Activated B cell treated with CpG ODN at 0.5 μM for 24 hours (primary cell): ENCODE results near the gene ZCCHC17. TPM values are rescaled to one million over a fixed set of nuclear protein-coding genes. Genes with fewer than 3 reads are reported as not detected.
A peak's percentile ranks its signal among the peaks of the same experiment; 100 is the strongest.

ENCODE experiments used
- ATAC-seq: fragments of 200-7000 bp; cut with Tn5 transposase; one replicate; pipeline ENCODE4 v1.10.0; 2021; ENCODE audit warnings: low read depth, mild to moderate bottlenecking, moderate library complexity
- CTCF ChIA-PET: fragments of 350-600 bp; sonication (Branson Sonifier 250); formaldehyde crosslinking; loops from one replicate; lab custom pipeline; 2021; ENCODE audit warnings: antibody characterized with exemption; lab: Charles Lee
- POLR2A ChIA-PET: fragments of 350-600 bp; sonication (Branson Sonifier 250); formaldehyde crosslinking; loops from one replicate; lab custom pipeline; 2021; ENCODE audit warnings: antibody characterized with exemption; lab: Charles Lee
- DNase-seq: peaks from one replicate; pipeline ENCODE4 v3.0.0; 2022
- H3K27ac Mint-ChIP-seq: one replicate; pipeline ENCODE4 v1.8.0; 2020; ENCODE audit warnings: mixed read lengths
- H3K27me3 Mint-ChIP-seq: one replicate; pipeline ENCODE4 v1.8.0; 2021; ENCODE audit warnings: mixed read lengths
- H3K36me3 Mint-ChIP-seq: one replicate; pipeline ENCODE4 v1.8.0; 2021; ENCODE audit warnings: low read depth, mixed read lengths
- H3K4me1 Mint-ChIP-seq: one replicate; pipeline ENCODE4 v1.8.0; 2021; ENCODE audit warnings: mixed read lengths
- H3K4me3 Mint-ChIP-seq: one replicate; pipeline ENCODE4 v1.8.0; 2020; ENCODE audit warnings: mild to moderate bottlenecking, mixed read lengths
- H3K9me3 Mint-ChIP-seq: one replicate; pipeline ENCODE4 v1.8.0; 2020; ENCODE audit warnings: mixed read lengths
- CTCF ChIP-seq: fragments of 200-600 bp; IDR thresholded peaks from one replicate; pipeline ENCODE4 v1.8.0; 2022; ENCODE audit warnings: antibody characterized with exemption, mild to moderate bottlenecking
- intact Hi-C: fragments of 100-400 bp; cut with micrococcal nuclease; formaldehyde crosslinking; loops from one replicate; pipeline ENCODE4 v1.15.1; 2024
- total RNA-seq: library from RNA; stranded (reverse); gene quantifications from 2 replicates; pipeline ENCODE4 v1.2.3, GENCODE V29; 2022

The ZCCHC17 gene
- 19.5 and 19.9 TPM in 2 replicates for total RNA-seq

DNA sequence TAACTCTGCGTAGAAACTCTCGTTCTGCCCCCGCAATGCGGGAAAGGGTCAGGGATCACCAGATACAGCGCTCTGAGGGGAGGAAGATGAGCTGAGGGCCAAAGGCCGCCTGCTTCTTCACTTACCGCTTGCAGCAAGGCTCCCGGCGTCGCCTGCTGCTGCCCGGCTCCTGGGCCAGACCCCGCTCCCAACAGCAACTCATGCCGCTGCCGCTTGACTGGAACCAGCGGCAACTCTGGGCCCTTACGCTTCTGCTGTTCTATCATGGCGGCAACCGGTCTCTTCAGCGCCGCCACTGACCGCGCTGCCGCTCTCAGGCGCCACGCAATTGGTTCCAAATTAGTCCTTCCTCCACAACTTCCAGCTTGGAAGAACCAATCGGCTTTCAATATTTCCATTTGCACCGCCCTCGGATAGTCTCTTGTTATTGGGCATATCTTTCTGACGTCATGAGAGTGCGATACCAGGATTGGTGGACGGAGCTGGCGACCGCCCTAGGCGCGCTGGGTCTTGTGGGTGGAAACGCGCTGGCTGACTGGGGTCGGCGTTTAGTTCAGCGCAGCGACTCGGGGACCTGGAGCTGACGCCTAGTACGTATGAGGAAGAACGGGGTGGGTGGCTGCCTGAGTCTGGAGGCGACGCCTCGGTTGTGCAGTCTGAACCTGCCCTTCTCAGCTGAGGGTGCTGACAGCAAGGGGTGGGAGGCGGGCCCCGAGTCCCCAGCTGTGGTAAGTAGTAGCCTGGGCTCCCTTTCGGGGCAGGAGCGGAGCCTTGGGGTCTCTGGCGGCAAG lies at the start of gene ZCCHC17, which contains the start of gene SNRNP40:
TSS of gene ZCCHC17 (plus strand) at position 547 of the 791 bp plus-strand sequence. CDS start 13,067 bp downstream, outside the sequence.
TSS of gene SNRNP40 (minus strand) at position 303 of the 791 bp plus-strand sequence. CDS start at position 266, 37 bp downstream.
- Mint-ChIP-seq H3K27ac (no peak within 1 kb of the TSS), H3K4me1 (peaks cover 13% of the 10 kb centered on the region), H3K4me3 (no peak within 1 kb of the TSS), H3K27me3 (no peaks in the 10 kb centered on the region), H3K9me3 (no peaks in the 10 kb centered on the region), H3K36me3 (peaks cover 18% of the 10 kb centered on the region)
- CTCF ChIA-PET, result interaction anchor here (0.7 to 0.8 kb wide), 2 partner anchors 22 to 113 kb away, joined by 3 read pairs; no protein-coding TSS in a partner anchor
- ATAC-seq (peak; percentile 96), DNase-seq (peak; percentile 79)
- intact Hi-C loops, result loop anchor here (2.0 to 5.0 kb wide), 6 partner anchors 126 to 1686 kb away; partner anchors contain the start of genes PUM1, RBBP4, S100PBP and YARS1
- POLR2A ChIA-PET, result interaction anchor here (0.5 to 1.4 kb wide), 15 partner anchors 9 to 1623 kb away, joined by 3 to 8 read pairs (median 4); partner anchors contain the start of genes FABP3, HDAC1, PEF1 and RBBP4
- no peak for TF ChIP-seq CTCF

GRCh38 chr1:31248276-31248675 lies 48.6 kb upstream of the ZCCHC17 start:
- H3K4me3 Mint-ChIP-seq, result no peak overlapping the region
- ChIA-PET CTCF (no interaction called here), POLR2A (no interaction called here)
- no peaks in the 10 kb centered on the region for H3K9me3 Mint-ChIP-seq
- peaks cover 3% of the 10 kb centered on the region for H3K27me3 Mint-ChIP-seq
- no peaks in the 10 kb centered on the region for H3K4me1 Mint-ChIP-seq
- intact Hi-C loops, result no loop called here
- no peak for DNase-seq
- ATAC-seq, result no peak
- TF ChIP-seq CTCF, result no peak
- H3K36me3 Mint-ChIP-seq, result no peaks in the 10 kb centered on the region
- H3K27ac Mint-ChIP-seq, result no peak overlapping the region

DNA sequence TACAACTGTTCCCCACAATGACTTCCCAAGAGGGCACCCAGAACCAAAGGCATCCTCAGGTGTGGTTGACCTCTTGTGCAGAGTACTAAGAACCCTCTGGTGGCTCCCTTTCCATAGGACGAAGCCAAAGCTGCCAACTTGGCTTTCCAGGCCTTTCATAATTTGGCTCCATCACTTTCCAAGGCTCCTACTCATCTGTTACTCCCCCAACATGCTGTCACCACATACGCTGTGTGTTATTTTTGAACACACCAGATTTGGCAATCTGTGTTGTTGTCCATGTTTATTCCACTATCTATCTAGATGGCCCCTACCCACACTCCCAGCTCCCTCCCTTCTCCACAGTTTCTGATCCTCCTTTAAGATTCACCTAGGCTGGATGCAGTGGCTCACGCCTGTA lies 47.0 kb upstream of the ZCCHC17 start:
- ChIA-PET POLR2A (no interaction called here), CTCF (no interaction called here)
- H3K9me3 Mint-ChIP-seq, result no peaks in the 10 kb centered on the region
- H3K4me3 Mint-ChIP-seq, result no peak overlapping the region
- ATAC-seq, result no peak
- no peak for TF ChIP-seq CTCF
- H3K36me3 Mint-ChIP-seq, result no peaks in the 10 kb centered on the region
- no peak for DNase-seq
- H3K27ac Mint-ChIP-seq, result no peak overlapping the region
- intact Hi-C loops, result no loop called here
- H3K4me1 Mint-ChIP-seq, result no peaks in the 10 kb centered on the region
- no peaks in the 10 kb centered on the region for H3K27me3 Mint-ChIP-seq

DNA sequence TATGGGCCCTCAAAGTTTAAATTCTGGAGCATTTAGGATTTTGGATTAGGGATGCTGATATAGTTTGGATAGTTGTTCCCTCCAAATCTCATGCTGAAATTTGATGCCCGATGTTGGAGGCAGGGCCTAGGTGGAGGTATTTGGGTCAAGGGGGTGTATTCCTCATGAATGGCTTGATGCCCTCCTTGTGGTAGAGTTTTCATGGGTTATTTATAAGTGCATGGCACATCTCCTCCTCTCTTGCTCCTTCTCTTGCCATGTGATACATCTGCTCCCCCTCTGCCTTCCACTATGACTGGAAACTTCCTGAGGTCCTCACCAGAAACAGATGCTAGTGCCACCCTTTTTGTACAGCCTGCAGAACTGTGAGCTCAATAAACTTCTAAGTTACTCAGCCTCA lies 39.6 kb upstream of the ZCCHC17 start:
- no peaks in the 10 kb centered on the region for H3K27me3 Mint-ChIP-seq

More for the DNA sequence above, 39.6 kb upstream of the ZCCHC17 start:
- H3K36me3 Mint-ChIP-seq, result peaks cover 50% of the 10 kb centered on the region
- intact Hi-C loops, result no loop called here
- no peak for ATAC-seq
- ChIA-PET POLR2A (no interaction called here), CTCF (no interaction called here)
- no peaks in the 10 kb centered on the region for H3K4me1 Mint-ChIP-seq
- H3K9me3 Mint-ChIP-seq, result no peaks in the 10 kb centered on the region
- no peak overlapping the region for H3K27ac Mint-ChIP-seq
- TF ChIP-seq CTCF, result no peak
- no peak overlapping the region for H3K4me3 Mint-ChIP-seq
- DNase-seq, result no peak
